CD4-positive, alpha-beta T cell treated with Interleukin-12 subunit alpha and Interleukin-12 subunit beta, for 1 hour (primary cell): ENCODE data around the gene PRRC2B.
"Not testable (repeated sequence)": the region's sequence is repeated elsewhere in the genome, so short reads cannot be mapped to it uniquely, and the experiment has no call there.

ENCODE experiments used
- DNase-seq: peaks from one replicate; pipeline ENCODE4 v3.0.0-alpha.2; 2020

Gene PRRC2B

GRCh38 chr9:131491001-131491710, 97.3 kb downstream of the PRRC2B start:
- DNase-seq: no peak

DNA sequence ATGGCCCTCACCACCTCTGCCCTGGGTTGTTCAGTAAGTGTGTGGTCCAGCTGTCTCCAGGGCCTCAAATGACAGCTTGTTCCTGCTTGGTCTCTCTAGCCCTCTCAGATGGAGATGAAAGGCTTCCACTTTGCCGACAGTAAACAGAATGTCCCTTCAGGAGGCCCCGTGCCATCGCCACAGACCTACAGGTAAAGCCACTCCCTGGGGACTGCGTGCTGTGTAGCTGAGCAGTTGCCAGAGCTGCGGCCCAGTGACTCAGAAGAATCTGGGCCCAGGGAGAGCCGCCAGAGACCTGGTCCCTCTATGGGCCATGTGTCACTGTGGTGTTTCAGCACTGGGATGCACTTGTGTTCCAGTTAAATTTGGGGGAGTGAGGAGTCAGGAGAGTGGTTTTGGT, 98.2 kb downstream of the PRRC2B start:
- no peak for DNase-seq

GRCh38 chr9:131494296-131494870, 100.5 kb downstream of the PRRC2B start:
- no peak for DNase-seq

GRCh38 chr9:131495785-131496184, 101.9 kb downstream of the PRRC2B start:
- DNase-seq: no peak

DNA sequence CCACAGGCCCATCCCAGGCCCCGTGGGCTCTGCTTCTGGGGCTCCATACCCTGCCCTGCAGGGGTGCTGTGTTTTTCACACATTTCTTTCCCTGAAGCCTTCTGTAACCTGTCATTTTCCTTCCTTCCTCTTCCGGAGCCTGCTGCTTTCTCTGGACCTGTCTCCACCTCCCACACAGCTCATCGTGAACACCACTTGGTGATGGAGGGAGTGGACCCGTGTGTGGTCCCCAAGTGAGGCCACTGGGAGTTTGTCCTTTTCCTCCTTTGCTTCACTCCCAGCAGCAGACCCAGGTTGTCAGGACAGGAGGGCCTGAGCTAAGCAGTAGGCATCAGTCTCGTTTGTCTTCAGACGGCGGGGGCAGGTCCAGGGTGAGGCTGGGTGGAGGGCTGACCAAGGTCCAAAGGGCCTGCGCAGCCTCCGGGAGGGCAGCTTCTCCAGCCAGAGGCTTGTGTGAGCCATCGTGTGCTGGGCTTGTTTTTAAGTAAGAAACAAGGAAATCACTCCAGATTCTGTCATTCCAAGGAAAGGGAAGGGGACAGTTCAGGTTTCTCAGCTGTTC, 103.0 kb downstream of the PRRC2B start:
- no peak for DNase-seq

DNA sequence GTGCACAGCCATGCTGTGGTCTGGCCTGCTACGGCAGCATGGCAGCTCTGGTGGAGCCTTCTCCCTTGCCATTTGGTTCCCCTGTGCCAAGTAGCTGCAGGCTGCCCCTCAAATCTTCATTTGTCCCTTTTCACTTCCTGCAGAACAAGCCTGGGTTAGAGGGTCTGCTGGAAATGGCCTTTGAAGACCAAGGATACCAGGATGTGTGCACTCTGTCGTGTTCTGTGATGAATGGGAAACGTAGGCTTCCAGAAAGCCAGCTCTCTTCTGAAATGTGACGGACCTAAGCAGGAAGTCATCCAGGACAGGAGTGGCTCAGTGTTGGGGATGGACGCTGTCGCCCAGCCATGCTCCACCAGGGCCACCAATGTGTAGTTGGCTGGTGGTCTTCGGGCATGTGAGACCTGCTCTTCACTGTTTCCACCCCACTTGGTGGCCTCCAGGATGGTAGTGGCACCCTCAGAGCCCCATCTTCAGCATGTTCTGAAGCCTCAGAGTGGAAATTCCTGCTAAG, 105.4 kb downstream of the PRRC2B start:
- no peak for DNase-seq

DNA sequence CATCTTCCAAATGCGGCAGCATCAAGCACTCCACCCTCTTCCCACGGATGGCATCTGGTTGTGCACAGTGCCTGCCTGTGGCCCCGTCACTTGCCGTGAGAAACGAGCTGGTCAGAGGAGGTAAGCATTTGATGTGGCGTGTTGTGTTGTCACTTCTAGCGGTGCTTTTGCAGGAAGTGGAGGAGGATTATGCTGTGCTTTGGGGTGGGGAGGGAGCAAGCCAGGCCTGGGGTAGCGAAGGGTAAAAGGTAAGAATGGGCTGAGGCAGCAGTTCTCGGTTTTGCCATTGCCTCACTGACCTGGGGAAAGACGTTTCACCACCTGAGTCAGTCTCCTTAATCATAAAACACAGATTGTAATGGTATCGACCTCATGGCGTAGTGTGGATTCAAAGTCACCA, 106.5 kb downstream of the PRRC2B start:
- peak; percentile 81 for DNase-seq

- DNase-seq: peak; percentile 45
These were observed 107.2 kb downstream of the PRRC2B start for GRCh38 chr9:131500939-131501541.

DNA sequence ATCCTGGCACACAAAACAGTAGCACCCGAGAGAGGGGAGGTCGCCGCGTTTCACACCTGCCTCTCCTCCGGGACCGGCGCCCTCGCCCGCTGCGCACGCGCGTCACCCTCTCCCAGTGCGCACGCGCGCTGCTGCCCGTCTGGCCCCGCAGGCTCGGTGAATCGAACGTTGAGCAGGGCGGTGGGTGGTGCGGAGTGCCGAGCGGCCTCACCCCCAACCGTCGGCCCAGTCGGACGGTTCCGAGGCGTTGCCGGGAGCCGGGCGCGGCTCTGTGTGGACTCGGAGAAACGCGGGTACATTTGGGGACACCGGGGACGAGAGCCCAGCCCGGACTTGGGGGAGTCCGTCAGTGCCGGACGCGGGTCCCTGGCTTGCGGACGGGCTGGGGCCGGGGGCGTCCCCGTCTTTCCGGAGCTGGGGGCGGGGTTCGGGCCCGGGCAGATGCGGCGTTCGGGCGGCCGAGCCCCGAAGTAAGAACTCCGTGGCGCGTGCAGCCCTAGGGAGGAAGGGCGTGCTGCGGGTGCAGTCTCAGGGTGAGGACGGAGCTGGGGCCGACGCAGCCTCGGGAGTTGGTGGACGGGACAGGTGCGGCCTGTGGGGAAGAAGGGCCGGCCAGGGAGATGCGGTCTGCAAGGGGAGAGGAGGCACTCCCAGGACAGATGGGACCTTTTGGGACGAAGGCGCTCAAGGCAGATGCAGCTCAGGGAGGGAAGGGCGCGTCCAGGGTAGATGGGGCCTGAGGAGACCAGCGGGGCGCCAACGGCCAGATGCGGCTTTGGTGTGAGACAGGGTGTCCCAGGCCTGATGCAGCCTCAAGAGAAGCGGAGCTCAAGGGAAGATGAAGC, 109.1 kb downstream of the PRRC2B start, which contains the start of gene POMT1:
Gene POMT1, plus strand, starts transcription at position 138 of the 845 bp plus-strand sequence. CDS start 1,301 bp downstream, outside the sequence.
- DNase-seq: peak; percentile 92

GRCh38 chr9:131503626-131504465, 110.0 kb downstream of the PRRC2B start:
- peak; percentile 65 for DNase-seq

GRCh38 chr9:131505012-131505411, 111.1 kb downstream of the PRRC2B start:
- DNase-seq: no peak

- DNase-seq: no peak
These were observed 117.5 kb downstream of the PRRC2B start for GRCh38 chr9:131511416-131511815.

- no peak for DNase-seq
These were observed 118.0 kb downstream of the PRRC2B start for GRCh38 chr9:131511880-131512279.

DNA sequence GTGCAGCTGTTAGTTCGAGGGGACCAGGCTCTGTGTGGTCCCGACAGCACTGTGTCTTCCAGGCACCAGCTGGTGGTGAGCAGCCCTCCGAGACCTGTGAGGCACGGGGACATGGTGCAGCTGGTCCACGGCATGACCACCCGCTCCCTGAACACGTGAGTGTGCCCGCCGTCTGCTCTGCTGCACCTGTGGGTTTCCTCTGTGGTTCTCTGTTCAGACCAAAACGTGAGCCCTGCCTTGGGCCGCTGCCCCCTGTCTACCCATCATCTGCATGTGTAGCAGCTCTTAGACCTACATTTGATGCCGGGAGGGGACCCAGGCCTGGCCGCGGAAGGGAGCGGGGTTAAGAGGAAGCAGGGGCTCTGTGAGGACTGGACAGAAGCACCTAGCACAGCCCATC, 119.3 kb downstream of the PRRC2B start:
- no peak for DNase-seq

- not testable (repeated sequence) for DNase-seq
These were observed 121.7 kb downstream of the PRRC2B start for GRCh38 chr9:131515559-131516031.

- no peak for DNase-seq
These were observed 122.2 kb downstream of the PRRC2B start for GRCh38 chr9:131516100-131516499.

DNA sequence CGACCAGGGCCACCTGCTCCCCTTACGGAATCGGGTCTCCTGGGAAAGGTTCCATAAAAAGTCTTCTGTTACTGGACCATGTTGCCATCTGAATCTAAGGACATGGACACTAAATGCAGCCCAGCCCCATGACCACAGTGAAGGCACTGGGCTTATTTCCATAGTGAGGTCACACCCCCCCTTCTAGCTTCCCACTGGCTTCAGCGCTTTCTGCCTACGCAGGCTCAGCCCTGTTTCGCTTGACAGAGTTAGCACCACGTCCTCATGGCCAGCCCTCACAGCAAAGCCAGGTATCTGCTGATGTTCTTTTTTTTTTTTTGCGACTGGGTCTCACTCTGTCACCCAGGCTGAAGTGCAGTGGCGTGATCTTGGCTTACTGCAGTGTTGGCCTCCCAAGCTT, 123.0 kb downstream of the PRRC2B start:
- no peak for DNase-seq

DNA sequence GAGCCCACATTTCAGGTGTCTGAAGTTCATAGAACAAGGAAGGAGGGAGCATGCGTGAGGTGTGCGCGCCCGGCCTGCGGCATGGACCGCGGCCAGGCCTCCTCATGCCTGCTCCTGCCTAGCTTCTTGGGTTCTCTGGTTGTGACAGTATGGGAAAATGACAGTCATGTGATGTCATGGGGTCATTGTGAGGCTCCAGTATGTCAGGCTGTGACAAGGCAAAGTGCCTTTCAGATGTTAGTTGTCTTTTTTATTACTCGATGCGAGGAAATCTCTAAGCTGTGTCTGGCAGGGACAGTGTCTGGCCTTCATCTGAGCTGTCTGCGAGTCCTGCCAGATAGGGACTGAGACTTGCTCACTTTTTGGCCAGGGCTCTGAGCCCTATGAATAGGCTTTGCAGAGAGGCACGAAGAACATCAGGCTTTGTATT, 123.9 kb downstream of the PRRC2B start:
- no peak for DNase-seq

GRCh38 chr9:131518553-131518952, 124.7 kb downstream of the PRRC2B start:
- no peak for DNase-seq

DNA sequence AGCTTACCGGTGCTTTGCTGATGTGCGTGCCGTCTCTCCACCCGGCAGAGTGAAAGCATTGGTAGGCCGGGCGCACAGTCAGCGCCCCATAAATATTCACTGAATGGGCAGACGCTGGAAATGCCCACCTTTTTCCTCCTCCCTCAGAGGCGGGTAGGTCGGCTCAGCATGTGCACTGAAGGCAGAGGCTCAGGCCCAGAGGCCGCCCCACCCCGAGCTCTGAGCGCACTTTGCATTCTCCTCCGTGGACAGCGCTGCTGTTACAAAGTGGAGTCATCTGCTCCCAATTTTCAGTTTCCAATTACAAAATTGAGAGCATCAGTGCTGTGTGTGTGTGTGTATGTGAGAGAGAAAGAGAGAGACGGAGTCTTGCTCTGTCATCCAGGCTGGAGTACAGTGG, 126.6 kb downstream of the PRRC2B start:
- DNase-seq: no peak

GRCh38 chr9:131521203-131521602, 127.3 kb downstream of the PRRC2B start:
- DNase-seq: no peak

GRCh38 chr9:131521822-131522221, 127.9 kb downstream of the PRRC2B start:
- no peak for DNase-seq
